ENCODE data around the gene C2orf72. TPM values are rescaled to one million over a fixed set of nuclear protein-coding genes. Genes with fewer than 3 reads are reported as not detected.

The C2orf72 gene
- total and polyA plus RNA-seq, 2 of the 13 experiments (the other 11 are each of a cell fraction or from before 2014, with no cell fraction given): 147 to 203 TPM

- Histone ChIP-seq H3K79me2 (ENCODE audit: insufficient read depth, low read length) (no peaks in the 10 kb centered on the region), H3K9me3 (ENCODE audit: low read length) (no peaks in the 10 kb centered on the region), H3K4me2 (ENCODE audit: low read depth, low read length) (no peak overlapping the region), H3K36me3 (replicated peaks in 1 of 2; ENCODE audit: control insufficient read depth in 1 of 2, insufficient read depth in 2 of 2, low read length in 2 of 2) (no peaks in the 10 kb centered on the region), H3K27ac (ENCODE audit: extremely low read length, insufficient read depth, low read length) (no peak overlapping the region), H3K4me1 (ENCODE audit: insufficient read depth, low read length) (peaks cover 11% of the 10 kb centered on the region; the same call in 1 of the 2 replicates), H3K27me3 (ENCODE audit: control insufficient read depth in 1 of 2, insufficient read depth in 2 of 2, low read length in 2 of 2) (peaks cover 0 to 32% of the 10 kb centered on the region in 2 experiments; a peak in 4 of 5 replicates), H2AFZ (ENCODE audit: low read length) (no peak overlapping the region), H4K20me1 (ENCODE audit: insufficient read depth, low read length) (no peaks in the 10 kb centered on the region), H3K4me3 (replicated peaks in 1 of 3; ENCODE audit: insufficient read depth in 1 of 3, low read depth in 2 of 3, low read length in 3 of 3) (no peak overlapping the region), H3K9ac (ENCODE audit: insufficient read depth, low read depth, low read length) (no peak overlapping the region)
- ChIA-PET POLR2A (interaction anchor here (1.1 to 3.4 kb wide), 4 partner anchors 9 to 34 kb away, joined by 3 to 41 read pairs (median 4); no protein-coding TSS in a partner anchor), CTCF (ENCODE audit: low intra/inter-chr PET ratio, low total read pairs) (no interaction called here)
- TF ChIP-seq TFAP4 (IDR thresholded peaks at IDR 0.05; ENCODE audit: borderline replicate concordance, low read depth) (peak; percentile 21; the same call in 1 of the 2 replicates), CEBPG (CRISPR knock-in tag; IDR thresholded peaks at IDR 0.05) (peak; percentile 74), HMGXB3 (CRISPR knock-in tag; IDR thresholded peaks at IDR 0.05; ENCODE audit: borderline replicate concordance) (no peak), ATF7 (IDR thresholded peaks at IDR 0.05) (peak; percentile 28; the same call in 1 of the 2 replicates), ATF7 (CRISPR knock-in tag; IDR thresholded peaks at IDR 0.05) (no peak), ATAD3A (CRISPR knock-in tag; IDR thresholded peaks at IDR 0.05) (no peak), CEBPB (IDR thresholded peaks at IDR 0.05; ENCODE audit: borderline replicate concordance, low read depth, low read length) (peak; percentile 89), ATF4 (CRISPR knock-in tag; IDR thresholded peaks at IDR 0.05) (peak in 1 of 2 experiments; percentile 89; a peak in 2 of 4 replicates)
- BruUV-seq (replicated peaks): no TSS peak
- intact Hi-C loops (cut with micrococcal nuclease; ENCODE audit: unreplicated experiment): loop anchor here (2.0 kb wide), 1 partner anchor 18 kb away; no protein-coding TSS in a partner anchor
- WGBS (ENCODE audit: low lambda C conversion rate): 37% methylated on average over 6 of the region's 6 CpGs
- ATAC-seq: no peak; the same call in 2 of the 3 replicates
- in situ Hi-C loops (cut with HindIII; ENCODE audit: extremely low pct_ligation_motif_present, low pct_unique_long_range_greater_than_20kb): no loop called here
- peak; percentile 26 for FAIRE-seq
- no peak for DNase-seq (ENCODE audit: low spot score)
These were observed 20.6 kb upstream of the C2orf72 start for GRCh38 chr2:231016566-231017230.

Data from HepG2 (cell line).